GM12878 (cell line): ENCODE data around the gene MPZL3. TPM values are rescaled to one million over a fixed set of nuclear protein-coding genes. Genes with fewer than 3 reads are reported as not detected.

Experiments
- polyA plus RNA-seq, 11 experiments: library from polyadenylated mRNA; depleted of rRNA in 4 of 11; unstranded in 6 of 11; stranded (reverse) in 5 of 11; fragments of >200 nt; fragmentation: Nextera tagmentation in 4 of 11; fragmentation: Illumina TruSeq in 1 of 11; extraction: Ambion mirVana in 4 of 11; extraction: Trizol in 1 of 11; gene quantifications; 1 replicate in 1 of 11; 2 replicates in 10 of 11; pipeline versions ENCODE4 v1.2.1 to v1.2.3, GENCODE V29; 2011 to 2016; ENCODE audit warnings: inconsistent platforms in 2 of 11, missing spikeins in 2 of 11, low read depth in 1 of 11
- total RNA-seq, 4 experiments: library from RNA; depleted of rRNA in 3 of 4; stranded (reverse); fragments of >200 nt in 3 of 4; fragmentation: Illumina TruSeq in 1 of 4; extraction: Trizol in 1 of 4; gene quantifications; 2 replicates each; pipeline versions ENCODE4 v1.2.1 to v1.2.3, GENCODE V29; 2013 to 2021
- TF ChIP-seq, protein P1 (sequence below): IDR thresholded peaks from 2 replicates; pipeline ENCODE4 v1.6.1; 2012; ENCODE audit warnings: improper control_type of control experiment, low read depth, low read length; ENCODE audit not compliant: insufficient replicate concordance
- TF ChIP-seq, protein P2 (sequence below): IDR thresholded peaks from 2 replicates; pipeline ENCODE4 v1.6.1; 2012; ENCODE audit warnings: mild to moderate bottlenecking, low read depth, low read length

MPZL3 gene
- total and polyA plus RNA-seq, 10 of the 15 experiments (the other 5 are each of a cell fraction or from before 2014, with no cell fraction given): 2.1 to 7.5 (median 6.2) TPM

DNA sequence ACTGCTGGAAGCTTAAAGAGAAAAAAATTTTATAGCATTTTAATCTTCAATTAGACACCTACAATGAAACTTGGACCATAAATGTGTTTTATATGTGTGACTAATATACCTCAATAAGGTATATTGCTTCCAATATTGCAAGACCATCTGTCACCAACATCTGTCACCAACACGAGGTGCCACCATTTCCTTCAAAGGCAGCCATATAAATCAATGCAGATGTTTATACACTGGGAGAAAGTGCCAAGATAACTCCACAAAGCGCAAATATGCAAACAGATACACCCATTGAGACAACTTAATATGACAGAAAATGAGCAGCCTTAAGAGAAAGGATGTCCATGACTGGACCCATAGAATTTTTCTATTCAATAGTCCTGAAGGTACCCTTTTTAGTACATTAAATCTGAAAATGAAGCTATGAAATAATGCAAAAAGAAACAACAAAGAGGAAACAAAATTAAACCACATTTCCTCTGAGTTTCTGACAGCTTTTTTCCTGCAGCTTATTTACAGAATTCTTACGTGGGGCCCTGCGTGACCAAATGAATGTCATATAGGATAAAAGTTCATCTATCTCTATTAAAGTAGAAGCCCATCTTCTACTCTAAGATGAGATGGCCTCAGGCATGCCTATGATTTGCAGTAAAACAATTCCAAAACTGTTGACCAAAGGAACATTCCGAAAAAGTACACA, 12.5 kb downstream of the MPZL3 start (continued):
- TF ChIP-seq, protein P1, sequence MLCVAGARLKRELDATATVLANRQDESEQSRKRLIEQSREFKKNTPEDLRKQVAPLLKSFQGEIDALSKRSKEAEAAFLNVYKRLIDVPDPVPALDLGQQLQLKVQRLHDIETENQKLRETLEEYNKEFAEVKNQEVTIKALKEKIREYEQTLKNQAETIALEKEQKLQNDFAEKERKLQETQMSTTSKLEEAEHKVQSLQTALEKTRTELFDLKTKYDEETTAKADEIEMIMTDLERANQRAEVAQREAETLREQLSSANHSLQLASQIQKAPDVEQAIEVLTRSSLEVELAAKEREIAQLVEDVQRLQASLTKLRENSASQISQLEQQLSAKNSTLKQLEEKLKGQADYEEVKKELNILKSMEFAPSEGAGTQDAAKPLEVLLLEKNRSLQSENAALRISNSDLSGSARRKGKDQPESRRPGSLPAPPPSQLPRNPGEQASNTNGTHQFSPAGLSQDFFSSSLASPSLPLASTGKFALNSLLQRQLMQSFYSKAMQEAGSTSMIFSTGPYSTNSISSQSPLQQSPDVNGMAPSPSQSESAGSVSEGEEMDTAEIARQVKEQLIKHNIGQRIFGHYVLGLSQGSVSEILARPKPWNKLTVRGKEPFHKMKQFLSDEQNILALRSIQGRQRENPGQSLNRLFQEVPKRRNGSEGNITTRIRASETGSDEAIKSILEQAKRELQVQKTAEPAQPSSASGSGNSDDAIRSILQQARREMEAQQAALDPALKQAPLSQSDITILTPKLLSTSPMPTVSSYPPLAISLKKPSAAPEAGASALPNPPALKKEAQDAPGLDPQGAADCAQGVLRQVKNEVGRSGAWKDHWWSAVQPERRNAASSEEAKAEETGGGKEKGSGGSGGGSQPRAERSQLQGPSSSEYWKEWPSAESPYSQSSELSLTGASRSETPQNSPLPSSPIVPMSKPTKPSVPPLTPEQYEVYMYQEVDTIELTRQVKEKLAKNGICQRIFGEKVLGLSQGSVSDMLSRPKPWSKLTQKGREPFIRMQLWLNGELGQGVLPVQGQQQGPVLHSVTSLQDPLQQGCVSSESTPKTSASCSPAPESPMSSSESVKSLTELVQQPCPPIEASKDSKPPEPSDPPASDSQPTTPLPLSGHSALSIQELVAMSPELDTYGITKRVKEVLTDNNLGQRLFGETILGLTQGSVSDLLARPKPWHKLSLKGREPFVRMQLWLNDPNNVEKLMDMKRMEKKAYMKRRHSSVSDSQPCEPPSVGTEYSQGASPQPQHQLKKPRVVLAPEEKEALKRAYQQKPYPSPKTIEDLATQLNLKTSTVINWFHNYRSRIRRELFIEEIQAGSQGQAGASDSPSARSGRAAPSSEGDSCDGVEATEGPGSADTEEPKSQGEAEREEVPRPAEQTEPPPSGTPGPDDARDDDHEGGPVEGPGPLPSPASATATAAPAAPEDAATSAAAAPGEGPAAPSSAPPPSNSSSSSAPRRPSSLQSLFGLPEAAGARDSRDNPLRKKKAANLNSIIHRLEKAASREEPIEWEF: no peak
- TF ChIP-seq, protein P2, sequence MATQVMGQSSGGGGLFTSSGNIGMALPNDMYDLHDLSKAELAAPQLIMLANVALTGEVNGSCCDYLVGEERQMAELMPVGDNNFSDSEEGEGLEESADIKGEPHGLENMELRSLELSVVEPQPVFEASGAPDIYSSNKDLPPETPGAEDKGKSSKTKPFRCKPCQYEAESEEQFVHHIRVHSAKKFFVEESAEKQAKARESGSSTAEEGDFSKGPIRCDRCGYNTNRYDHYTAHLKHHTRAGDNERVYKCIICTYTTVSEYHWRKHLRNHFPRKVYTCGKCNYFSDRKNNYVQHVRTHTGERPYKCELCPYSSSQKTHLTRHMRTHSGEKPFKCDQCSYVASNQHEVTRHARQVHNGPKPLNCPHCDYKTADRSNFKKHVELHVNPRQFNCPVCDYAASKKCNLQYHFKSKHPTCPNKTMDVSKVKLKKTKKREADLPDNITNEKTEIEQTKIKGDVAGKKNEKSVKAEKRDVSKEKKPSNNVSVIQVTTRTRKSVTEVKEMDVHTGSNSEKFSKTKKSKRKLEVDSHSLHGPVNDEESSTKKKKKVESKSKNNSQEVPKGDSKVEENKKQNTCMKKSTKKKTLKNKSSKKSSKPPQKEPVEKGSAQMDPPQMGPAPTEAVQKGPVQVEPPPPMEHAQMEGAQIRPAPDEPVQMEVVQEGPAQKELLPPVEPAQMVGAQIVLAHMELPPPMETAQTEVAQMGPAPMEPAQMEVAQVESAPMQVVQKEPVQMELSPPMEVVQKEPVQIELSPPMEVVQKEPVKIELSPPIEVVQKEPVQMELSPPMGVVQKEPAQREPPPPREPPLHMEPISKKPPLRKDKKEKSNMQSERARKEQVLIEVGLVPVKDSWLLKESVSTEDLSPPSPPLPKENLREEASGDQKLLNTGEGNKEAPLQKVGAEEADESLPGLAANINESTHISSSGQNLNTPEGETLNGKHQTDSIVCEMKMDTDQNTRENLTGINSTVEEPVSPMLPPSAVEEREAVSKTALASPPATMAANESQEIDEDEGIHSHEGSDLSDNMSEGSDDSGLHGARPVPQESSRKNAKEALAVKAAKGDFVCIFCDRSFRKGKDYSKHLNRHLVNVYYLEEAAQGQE: no peak
